Lower leg skin (tissue), 4 donors: Measurements from ENCODE around the gene PLXDC2. TPM values are rescaled to one million over a fixed set of nuclear protein-coding genes. Genes with fewer than 3 reads are reported as not detected.

Source experiments
- DNase-seq, 2 donors: peaks; one replicate each; pipeline ENCODE4 v3.0.0-alpha.2; 2019; ENCODE audit warnings: low spot score in 2 of 2
- H3K4me3 ChIP-seq: fragments of 200-600 bp; sonication (generic); 2 replicates; pipeline ENCODE4 v1.5.1; 2017; ENCODE audit warnings: mild to moderate bottlenecking, low read depth; ENCODE audit not compliant: poor library complexity, severe bottlenecking
- CTCF ChIP-seq, 3 donors: fragments of 450-650 bp; IDR thresholded peaks; one replicate each; pipeline ENCODE4 v1.5.1; 2016; ENCODE audit warnings: antibody characterized with exemption in 3 of 3, mild to moderate bottlenecking in 3 of 3, moderate library complexity in 2 of 3
- POLR2A ChIP-seq, 2 donors: fragments of 450-650 bp; IDR thresholded peaks; one replicate each; pipeline ENCODE4 v1.6.1; 2016 to 2017; ENCODE audit warnings: antibody characterized with exemption in 2 of 2, mild to moderate bottlenecking in 1 of 2, moderate library complexity in 1 of 2
- WGBS, 2 donors: methylation state at CpG; one replicate each; pipeline ENCODE4 v1.1.5; 2018; 5-methylcytosine and 5-hydroxymethylcytosine counted together
- intact Hi-C: fragments of 100-400 bp; cut with DNase I; formaldehyde crosslinking; loops from one replicate; pipeline ENCODE4 v1.15.0; 2023; ENCODE audit warnings: low total_unique reads
- total RNA-seq, 4 donors: library from RNA; depleted of rRNA; stranded (reverse); fragments of >200 nt; gene quantifications; one replicate each; pipeline ENCODE4 v1.1.0, GENCODE V29; 2016

Gene PLXDC2
- total RNA-seq, 4 donors from 2014 or later: 75.3 to 113 (median 95.3) TPM

- H3K4me3 ChIP-seq: no peak overlapping the region
- TF ChIP-seq POLR2A (IDR thresholded peaks at IDR 0.05) (no peak), CTCF (IDR thresholded peaks at IDR 0.05) (no peak)
- intact Hi-C loops: no loop called here
- 93 to 97% methylated on average over 1 of the region's 1 CpG for WGBS, 2 donors
- no peak for DNase-seq
These were observed 341.1 kb downstream of the PLXDC2 start for GRCh38 chr10:20157314-20157713.

- no peak for DNase-seq
- H3K4me3 ChIP-seq: no peak overlapping the region
- TF ChIP-seq CTCF (IDR thresholded peaks at IDR 0.05): no peak
- no peak for TF ChIP-seq POLR2A (IDR thresholded peaks at IDR 0.05)
- WGBS, 2 donors: 71 to 80% methylated on average over 4 of the region's 4 CpGs
- intact Hi-C loops: no loop called here
These were observed 341.9 kb downstream of the PLXDC2 start for GRCh38 chr10:20158086-20158485.

GRCh38 chr10:20162123-20162522 lies 345.9 kb downstream of the PLXDC2 start:
- intact Hi-C loops: no loop called here
- no peak for TF ChIP-seq CTCF (IDR thresholded peaks at IDR 0.05)
- TF ChIP-seq POLR2A (IDR thresholded peaks at IDR 0.05): no peak
- no peak overlapping the region for H3K4me3 ChIP-seq
- no peak for DNase-seq

- intact Hi-C loops: no loop called here
- 86 to 87% methylated on average over 5 of the region's 5 CpGs for WGBS, 2 donors
- DNase-seq: no peak
- no peak overlapping the region for H3K4me3 ChIP-seq
- TF ChIP-seq POLR2A (IDR thresholded peaks at IDR 0.05) (no peak), CTCF (IDR thresholded peaks at IDR 0.05) (no peak)
These were observed 350.0 kb downstream of the PLXDC2 start for GRCh38 chr10:20166096-20166675.

GRCh38 chr10:20170661-20171060 lies 354.4 kb downstream of the PLXDC2 start:
- 95 to 96% methylated on average over 2 of the region's 2 CpGs for WGBS, 2 donors
- TF ChIP-seq POLR2A (IDR thresholded peaks at IDR 0.05): no peak
- intact Hi-C loops: no loop called here
- no peak for DNase-seq
- H3K4me3 ChIP-seq: no peak overlapping the region

DNA sequence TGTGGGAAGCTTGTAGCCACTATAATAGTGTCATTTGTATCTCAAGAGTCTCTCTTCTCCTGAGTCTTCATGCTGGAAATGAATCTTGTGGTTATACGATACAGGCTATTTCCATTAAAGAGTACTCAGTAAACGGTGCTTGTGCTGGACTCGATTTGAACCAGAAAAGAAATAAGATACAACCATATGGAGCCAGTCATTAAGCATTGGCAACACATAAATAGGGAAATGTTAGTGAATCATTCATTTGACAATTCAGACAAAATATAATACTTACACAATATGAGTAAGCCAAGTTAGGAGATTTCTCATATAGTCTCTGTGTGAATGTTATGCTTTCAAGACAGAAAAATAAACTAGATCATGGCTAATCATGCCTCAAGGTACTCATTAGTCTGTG lies 356.8 kb downstream of the PLXDC2 start:
- H3K4me3 ChIP-seq: no peak overlapping the region
- DNase-seq: no peak
- TF ChIP-seq POLR2A (IDR thresholded peaks at IDR 0.05): no peak
- TF ChIP-seq CTCF (IDR thresholded peaks at IDR 0.05): no peak
- WGBS, 2 donors: 82 to 85% methylated on average over 3 of the region's 3 CpGs
- intact Hi-C loops: no loop called here
